Stomach (tissue), 9 donors: ENCODE results near the gene PPARGC1A. TPM values are rescaled to one million over a fixed set of nuclear protein-coding genes. Genes with fewer than 3 reads are reported as not detected.

Experiments used
- DNase-seq, 2 donors: peaks; one replicate each; pipeline versions ENCODE4 v3.0.0 to v3.0.0-alpha.2; 2013 to 2019
- H3K27ac ChIP-seq, 5 donors: fragments of 200-600 bp in 4 of 5; sonication (generic) in 4 of 5; one replicate each; pipeline ENCODE4 v1.5.1; 2013 to 2019; ENCODE audit warnings: mild to moderate bottlenecking in 1 of 5, moderate library complexity in 1 of 5
- H3K27me3 ChIP-seq, 3 donors: fragments of 200-600 bp; sonication (generic); one replicate each; pipeline ENCODE4 v1.5.1; 2017 to 2019; ENCODE audit warnings: mixed run types in 1 of 3
- H3K36me3 ChIP-seq, 4 donors: fragments of 200-600 bp; sonication (generic); 1 replicate in 3 of 4; 2 replicates in 1 of 4; pipeline ENCODE4 v1.5.1; 2016 to 2019
- H3K4me1 ChIP-seq, 4 donors: fragments of 200-600 bp; sonication (generic); one replicate each; pipeline ENCODE4 v1.5.1; 2016 to 2019
- H3K4me3 ChIP-seq, 4 donors: fragments of 200-600 bp; sonication (generic) in 3 of 4; one replicate each; pipeline ENCODE4 v1.5.1; 2016 to 2019; ENCODE audit warnings: mild to moderate bottlenecking in 1 of 4
- H3K9me3 ChIP-seq, 4 donors: fragments of 200-600 bp; sonication (generic); one replicate each; pipeline ENCODE4 v1.5.1; 2016 to 2019
- CTCF ChIP-seq, 7 experiments: fragments of 450-650 bp in 4 of 7; fragments of 200-600 bp in 3 of 7; sonication (generic) in 3 of 7; IDR thresholded peaks; one replicate each; pipeline ENCODE4 v1.5.1; 2016 to 2019; ENCODE audit warnings: antibody characterized with exemption in 7 of 7, control low read depth in 2 of 7, mild to moderate bottlenecking in 1 of 7
- EP300 ChIP-seq: sonication (generic); formaldehyde crosslinking; IDR thresholded peaks from one replicate; pipeline ENCODE4 v1.6.1; 2017; ENCODE audit warnings: antibody characterized with exemption
- POLR2A ChIP-seq, 4 donors: fragments of 450-650 bp; IDR thresholded peaks; one replicate each; pipeline ENCODE4 v1.6.1; 2016; ENCODE audit warnings: antibody characterized with exemption in 4 of 4, control low read depth in 2 of 4, mild to moderate bottlenecking in 1 of 4, moderate library complexity in 1 of 4
- POLR2AphosphoS5 ChIP-seq, 3 donors: sonication (generic); formaldehyde crosslinking; IDR thresholded peaks; one replicate each; pipeline ENCODE4 v1.6.1; 2016; ENCODE audit warnings: antibody characterized with exemption in 3 of 3
- WGBS, 5 donors: extraction: QIAGEN DNeasy Blood & Tissue Kit in 3 of 5; methylation state at CpG; one replicate each; pipeline versions ENCODE4 v1.1.5 to v1.1.7; 2013 to 2018; 5-methylcytosine and 5-hydroxymethylcytosine counted together
- intact Hi-C: fragments of 100-400 bp; cut with DNase I; formaldehyde crosslinking; loops from one replicate; pipeline ENCODE4 v1.15.1; 2023; ENCODE audit warnings: low total_unique reads
- polyA plus RNA-seq, 3 donors: library from polyadenylated mRNA; stranded (reverse); fragments of 200-250 nt; gene quantifications; one replicate each; pipeline ENCODE4 v1.2.3, GENCODE V29; 2013
- total RNA-seq, 5 donors: library from RNA; depleted of rRNA; stranded (reverse); fragments of >200 nt; gene quantifications; one replicate each; pipeline versions ENCODE4 v1.1.0 to v1.2.3, GENCODE V29; 2014 to 2016
- donor health status: healthy with polysubstance abuse.
- donor health status: Bipolar disorder and iron deficiency.
- donor health status: healthy.

The PPARGC1A gene
- total and polyA plus RNA-seq, 8 donors = 2.0 to 230 (median 13.1) TPM

- Histone ChIP-seq H3K27me3 (no peaks in the 10 kb centered on the region), H3K4me1 (peaks cover 0 to 52% (median 17%) of the 10 kb centered on the region in 4 donors), H3K27ac (no peak overlapping the region), H3K36me3 (no peaks in the 10 kb centered on the region), H3K9me3 (no peaks in the 10 kb centered on the region), H3K4me3 (no peak overlapping the region)
- intact Hi-C loops = no loop called here
- DNase-seq = no peak
- TF ChIP-seq POLR2A (IDR thresholded peaks at IDR 0.05) (no peak), EP300 (no peak), CTCF (IDR thresholded peaks at IDR 0.05) (no peak), POLR2AphosphoS5 (IDR thresholded peaks at IDR 0.05) (no peak)
- WGBS, 5 donors = 72 to 81% (median 74%) methylated on average over 7 of the region's 7 CpGs
Observed at GRCh38 chr4:23873717-23874535, 15.9 kb downstream of the PPARGC1A start.

- 77 to 89% (median 83%) methylated on average over 2 of the region's 2 CpGs for WGBS, 5 donors
- H3K36me3 ChIP-seq = no peaks in the 10 kb centered on the region
- no peak for DNase-seq
- no peaks in the 10 kb centered on the region for H3K27me3 ChIP-seq
- H3K9me3 ChIP-seq = no peaks in the 10 kb centered on the region
- H3K4me3 ChIP-seq = no peak overlapping the region
- no peak overlapping the region for H3K27ac ChIP-seq
- intact Hi-C loops = no loop called here
- TF ChIP-seq EP300 (no peak), POLR2AphosphoS5 (IDR thresholded peaks at IDR 0.05) (no peak), CTCF (IDR thresholded peaks at IDR 0.05) (no peak), POLR2A (IDR thresholded peaks at IDR 0.05) (no peak)
- peaks cover 0 to 30% (median 8%) of the 10 kb centered on the region in 4 donors for H3K4me1 ChIP-seq
Observed at GRCh38 chr4:23871426-23871825, 18.4 kb downstream of the PPARGC1A start.

DNA sequence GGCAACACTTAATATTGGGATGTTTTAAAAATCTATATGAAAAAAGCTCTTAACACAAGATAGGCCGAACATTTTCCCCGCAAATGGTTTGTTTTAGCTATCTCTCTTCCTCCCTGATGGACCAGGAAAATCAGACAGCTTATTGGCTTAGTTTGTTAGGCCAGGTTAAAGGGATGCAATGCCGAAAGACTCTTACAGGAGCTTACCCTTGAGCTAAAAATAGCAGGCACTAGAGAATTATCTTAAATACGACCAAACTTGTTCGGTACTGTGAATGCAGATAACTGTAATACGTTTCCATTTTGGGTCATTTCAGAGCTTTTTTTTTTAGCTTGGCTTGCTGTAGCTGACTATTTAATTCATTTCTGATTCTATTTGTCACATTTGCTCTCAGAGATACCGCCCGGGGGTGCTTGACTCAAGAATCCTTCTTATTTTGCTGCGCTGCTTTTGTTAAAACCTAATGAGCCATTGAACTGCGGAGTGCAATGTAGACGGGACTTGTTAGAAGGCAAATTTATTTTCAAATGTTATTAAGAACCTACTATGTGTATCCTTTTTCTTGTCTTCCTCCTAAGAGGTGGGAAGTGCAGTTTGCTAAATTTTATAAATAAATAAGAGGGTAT, 23.3 kb downstream of the PPARGC1A start:
- no peak for TF ChIP-seq CTCF (IDR thresholded peaks at IDR 0.05)
- no peak for TF ChIP-seq POLR2A (IDR thresholded peaks at IDR 0.05)
- no peak for TF ChIP-seq EP300
- TF ChIP-seq POLR2AphosphoS5 (IDR thresholded peaks at IDR 0.05) = no peak
- Histone ChIP-seq H3K27ac (no peak overlapping the region), H3K4me3 (no peak overlapping the region), H3K36me3 (no peaks in the 10 kb centered on the region), H3K27me3 (no peaks in the 10 kb centered on the region), H3K9me3 (no peaks in the 10 kb centered on the region), H3K4me1 (peaks cover 0 to 9% (median 3%) of the 10 kb centered on the region in 4 donors)
- no peak for DNase-seq
- 81 to 84% (median 82%) methylated on average over 11 of the region's 11 CpGs for WGBS, 5 donors
- intact Hi-C loops = no loop called here

DNA sequence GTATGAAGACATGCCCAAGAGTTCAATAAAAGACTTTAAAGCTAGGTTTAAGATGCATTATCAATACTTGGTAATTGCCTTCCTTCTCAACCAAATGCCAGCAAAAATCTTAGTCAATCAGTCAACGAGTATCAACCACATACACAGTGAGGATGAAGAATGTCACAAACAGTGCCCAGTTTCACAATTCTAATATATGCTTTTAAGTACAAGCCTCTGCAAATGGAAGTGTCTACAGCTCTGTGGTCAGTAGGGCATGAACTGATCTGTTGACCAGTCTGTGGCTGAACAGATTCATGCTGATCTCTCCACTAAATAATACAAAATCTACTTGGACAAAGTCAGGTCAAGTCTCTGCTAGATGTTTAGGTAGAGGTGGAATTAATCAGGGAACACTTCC, 27.9 kb downstream of the PPARGC1A start:
- no peak for TF ChIP-seq CTCF (IDR thresholded peaks at IDR 0.05)
- TF ChIP-seq POLR2AphosphoS5 (IDR thresholded peaks at IDR 0.05) = no peak
- TF ChIP-seq POLR2A (IDR thresholded peaks at IDR 0.05) = no peak
- no peak for TF ChIP-seq EP300
- intact Hi-C loops = no loop called here
- Histone ChIP-seq H3K27ac (no peak overlapping the region), H3K36me3 (no peaks in the 10 kb centered on the region), H3K4me3 (no peak overlapping the region), H3K9me3 (no peaks in the 10 kb centered on the region), H3K4me1 (peaks cover 0 to 8% (median 5%) of the 10 kb centered on the region in 4 donors), H3K27me3 (no peaks in the 10 kb centered on the region)
- DNase-seq = no peak
- 65 to 92% (median 82%) methylated on average over 1 of the region's 1 CpG for WGBS, 5 donors
